WTC11 (cell line): ENCODE results near the gene CDC6. TPM values are rescaled to one million over a fixed set of nuclear protein-coding genes. Genes with fewer than 3 reads are reported as not detected.

Source experiments
- ATAC-seq: fragments of 200-7000 bp; cut with Tn5 transposase; 2 replicates; pipeline ENCODE4 v1.10.0; 2021; ENCODE audit warnings: mild to moderate bottlenecking, moderate library complexity
- CTCF ChIA-PET: fragments of 300-600 bp; sonication (Branson Sonifier 250); formaldehyde crosslinking; loops from one replicate; lab custom pipeline; 2021; ENCODE audit warnings: antibody characterized with exemption; lab: Charles Lee
- POLR2A ChIA-PET: fragments of 350-600 bp; sonication (Branson Sonifier 250); formaldehyde crosslinking; loops from one replicate; lab custom pipeline; 2021; ENCODE audit warnings: antibody characterized with exemption; lab: Charles Lee
- DNase-seq: peaks from one replicate; pipeline ENCODE4 v3.0.0; 2021; ENCODE audit warnings: low spot score
- H3K27ac Mint-ChIP-seq: 2 replicates; pipeline ENCODE4 v1.8.0; 2021; ENCODE audit warnings: mixed read lengths
- H3K27me3 Mint-ChIP-seq: 2 replicates; pipeline ENCODE4 v1.8.0; 2021; ENCODE audit warnings: low read depth, mild to moderate bottlenecking, moderate library complexity, mixed read lengths
- H3K36me3 Mint-ChIP-seq: 2 replicates; pipeline ENCODE4 v1.8.0; 2021; ENCODE audit warnings: mixed read lengths
- H3K4me1 Mint-ChIP-seq: 2 replicates; pipeline ENCODE4 v1.8.0; 2022; ENCODE audit warnings: mixed read lengths
- H3K4me3 Mint-ChIP-seq: 2 replicates; pipeline ENCODE4 v1.8.0; 2021; ENCODE audit warnings: mild to moderate bottlenecking, moderate library complexity, mixed read lengths
- H3K9me3 Mint-ChIP-seq: 2 replicates; pipeline ENCODE4 v1.8.0; 2021; ENCODE audit warnings: mixed read lengths
- CREM ChIP-seq: sonication (generic); formaldehyde crosslinking; IDR thresholded peaks from 2 replicates; pipeline ENCODE4 v1.8.1; 2022; ENCODE audit warnings: mild to moderate bottlenecking, missing genetic modification reagents, moderate library complexity
- ETV6 ChIP-seq: sonication (generic); formaldehyde crosslinking; IDR thresholded peaks from 2 replicates; pipeline ENCODE4 v1.8.1; 2022; ENCODE audit warnings: mild to moderate bottlenecking, missing genetic modification reagents
- FOXJ3 ChIP-seq: sonication (generic); formaldehyde crosslinking; IDR thresholded peaks from 2 replicates; pipeline ENCODE4 v1.9.0; 2021; ENCODE audit warnings: missing genetic modification reagents, mild to moderate bottlenecking, borderline replicate concordance
- FOXK1 ChIP-seq: sonication (generic); formaldehyde crosslinking; IDR thresholded peaks from 2 replicates; pipeline ENCODE4 v1.8.0; 2022; ENCODE audit warnings: mild to moderate bottlenecking, moderate library complexity, missing genetic modification reagents
- FOXP1 ChIP-seq: sonication (generic); formaldehyde crosslinking; IDR thresholded peaks from 2 replicates; pipeline ENCODE4 v1.8.0; 2022; ENCODE audit warnings: missing genetic modification reagents, mild to moderate bottlenecking, moderate library complexity, borderline replicate concordance
- GABPB1 ChIP-seq: sonication (generic); formaldehyde crosslinking; IDR thresholded peaks from 2 replicates; pipeline ENCODE4 v1.8.1; 2023; ENCODE audit warnings: mild to moderate bottlenecking, missing genetic modification reagents
- HMGA2 ChIP-seq: fragments of 250-450 bp; sonication (Bioruptor Pico); IDR thresholded peaks from 2 replicates; pipeline ENCODE4 v1.4.0; 2021; ENCODE audit warnings: mild to moderate bottlenecking, moderate library complexity
- NR2C2 ChIP-seq: sonication (generic); formaldehyde crosslinking; IDR thresholded peaks from 2 replicates; pipeline ENCODE4 v1.8.0; 2022; ENCODE audit warnings: mild to moderate bottlenecking, missing genetic modification reagents
- RORB ChIP-seq: fragments of 250-450 bp; sonication (Bioruptor Pico); IDR thresholded peaks from 2 replicates; pipeline ENCODE4 v1.9.0; 2021; ENCODE audit warnings: mild to moderate bottlenecking
- SP1 ChIP-seq: sonication (generic); formaldehyde crosslinking; conservative IDR thresholded peaks from 2 replicates; pipeline ENCODE4 v1.8.1; 2022; ENCODE audit warnings: missing genetic modification reagents
- ZBTB21 ChIP-seq: sonication (generic); formaldehyde crosslinking; IDR thresholded peaks from 2 replicates; pipeline ENCODE4 v1.8.1; 2023; ENCODE audit warnings: mild to moderate bottlenecking, missing genetic modification reagents, borderline replicate concordance
- ZNF138 ChIP-seq: sonication (generic); formaldehyde crosslinking; conservative IDR thresholded peaks from 2 replicates; pipeline ENCODE4 v1.8.1; 2022; ENCODE audit warnings: mild to moderate bottlenecking, moderate library complexity, missing genetic modification reagents
- ZNF396 ChIP-seq: fragments of 250-450 bp; sonication (Bioruptor Pico); IDR thresholded peaks from 2 replicates; pipeline ENCODE4 v1.8.0; 2021; ENCODE audit warnings: mild to moderate bottlenecking, moderate library complexity, borderline replicate concordance
- ZNF423 ChIP-seq: fragments of 250-450 bp; sonication (Bioruptor Pico); IDR thresholded peaks from 2 replicates; pipeline ENCODE4 v2.1.2; 2022; ENCODE audit warnings: mild to moderate bottlenecking, moderate library complexity
- total RNA-seq: library from RNA; stranded (reverse); gene quantifications from 3 replicates; pipeline ENCODE4 v1.2.3, GENCODE V29; 2021
- TF ChIP-seq, protein P1 (sequence below): sonication (generic); formaldehyde crosslinking; IDR thresholded peaks from 2 replicates; pipeline ENCODE4 v1.8.0; 2022; ENCODE audit warnings: mild to moderate bottlenecking, missing genetic modification reagents
- TF ChIP-seq, protein P2 (sequence below): fragments of 250-450 bp; sonication (Bioruptor Pico); IDR thresholded peaks from 2 replicates; pipeline ENCODE4 v1.9.0; 2021; ENCODE audit warnings: mild to moderate bottlenecking
- TF ChIP-seq, protein P3 (sequence below): sonication (generic); formaldehyde crosslinking; IDR thresholded peaks from 2 replicates; pipeline ENCODE4 v1.8.0; 2022; ENCODE audit warnings: mild to moderate bottlenecking, missing genetic modification reagents
- TF ChIP-seq, protein P4 (sequence below): fragments of 250-450 bp; sonication (Bioruptor Pico); IDR thresholded peaks from 2 replicates; pipeline ENCODE4 v1.8.0; 2021; ENCODE audit warnings: mild to moderate bottlenecking
- TF ChIP-seq, protein P5 (sequence below): sonication (generic); formaldehyde crosslinking; IDR thresholded peaks from 2 replicates; pipeline ENCODE4 v1.8.1; 2023; ENCODE audit warnings: mild to moderate bottlenecking, missing genetic modification reagents, moderate library complexity
- TF ChIP-seq, protein P6 (sequence below): sonication (generic); formaldehyde crosslinking; IDR thresholded peaks from 2 replicates; pipeline ENCODE4 v1.8.1; 2023; ENCODE audit warnings: mild to moderate bottlenecking, missing genetic modification reagents
- TF ChIP-seq, protein P7 (sequence below): sonication (generic); formaldehyde crosslinking; IDR thresholded peaks from 2 replicates; pipeline ENCODE4 v1.8.0; 2023; ENCODE audit warnings: missing genetic modification reagents
- TF ChIP-seq, protein P8 (sequence below): sonication (generic); formaldehyde crosslinking; IDR thresholded peaks from 2 replicates; pipeline ENCODE4 v1.8.0; 2022; ENCODE audit warnings: mild to moderate bottlenecking, missing genetic modification reagents

CDC6 gene
- total RNA-seq, 1 experiment from 2014 or later, result 125 TPM

DNA sequence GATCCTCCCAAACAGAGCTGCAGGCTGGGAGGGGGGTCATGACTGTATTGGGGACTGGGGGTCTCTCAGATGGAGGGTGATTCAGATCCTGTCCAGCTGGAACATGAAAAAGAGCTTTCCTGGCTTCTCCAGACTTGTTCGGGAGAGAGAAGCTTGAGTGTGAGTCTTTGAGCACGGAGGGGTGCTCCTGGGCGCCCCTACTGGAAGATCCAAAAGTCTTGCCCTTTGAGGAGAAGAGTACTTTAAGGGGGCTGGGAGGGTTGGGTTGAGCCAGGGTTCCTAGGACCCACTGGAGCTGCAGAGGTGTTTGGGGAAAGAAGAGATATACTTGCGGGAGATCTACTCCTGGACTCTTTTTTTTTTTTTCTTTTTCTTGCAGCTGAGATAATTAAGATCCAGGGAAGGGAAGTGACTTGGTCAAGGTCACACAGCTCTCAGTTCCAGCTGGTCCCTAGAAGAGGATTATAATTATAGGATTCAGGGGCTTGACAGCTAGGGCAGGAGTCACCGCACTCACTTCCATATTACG, 29.7 kb downstream of the CDC6 start:
- ATAC-seq, result peak; percentile 45
- peaks cover 22% of the 10 kb centered on the region for H3K27me3 Mint-ChIP-seq
- no peak for TF ChIP-seq ETV6 (CRISPR knock-in tag)
- TF ChIP-seq, protein P1, sequence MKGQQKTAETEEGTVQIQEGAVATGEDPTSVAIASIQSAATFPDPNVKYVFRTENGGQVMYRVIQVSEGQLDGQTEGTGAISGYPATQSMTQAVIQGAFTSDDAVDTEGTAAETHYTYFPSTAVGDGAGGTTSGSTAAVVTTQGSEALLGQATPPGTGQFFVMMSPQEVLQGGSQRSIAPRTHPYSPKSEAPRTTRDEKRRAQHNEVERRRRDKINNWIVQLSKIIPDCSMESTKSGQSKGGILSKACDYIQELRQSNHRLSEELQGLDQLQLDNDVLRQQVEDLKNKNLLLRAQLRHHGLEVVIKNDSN, result no peak
- no peak for TF ChIP-seq RORB (CRISPR knock-in tag)
- no peak for TF ChIP-seq ZNF396 (CRISPR knock-in tag)
- TF ChIP-seq, protein P2, sequence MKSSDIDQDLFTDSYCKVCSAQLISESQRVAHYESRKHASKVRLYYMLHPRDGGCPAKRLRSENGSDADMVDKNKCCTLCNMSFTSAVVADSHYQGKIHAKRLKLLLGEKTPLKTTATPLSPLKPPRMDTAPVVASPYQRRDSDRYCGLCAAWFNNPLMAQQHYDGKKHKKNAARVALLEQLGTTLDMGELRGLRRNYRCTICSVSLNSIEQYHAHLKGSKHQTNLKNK (CRISPR knock-in tag), result no peak
- TF ChIP-seq, protein P3, sequence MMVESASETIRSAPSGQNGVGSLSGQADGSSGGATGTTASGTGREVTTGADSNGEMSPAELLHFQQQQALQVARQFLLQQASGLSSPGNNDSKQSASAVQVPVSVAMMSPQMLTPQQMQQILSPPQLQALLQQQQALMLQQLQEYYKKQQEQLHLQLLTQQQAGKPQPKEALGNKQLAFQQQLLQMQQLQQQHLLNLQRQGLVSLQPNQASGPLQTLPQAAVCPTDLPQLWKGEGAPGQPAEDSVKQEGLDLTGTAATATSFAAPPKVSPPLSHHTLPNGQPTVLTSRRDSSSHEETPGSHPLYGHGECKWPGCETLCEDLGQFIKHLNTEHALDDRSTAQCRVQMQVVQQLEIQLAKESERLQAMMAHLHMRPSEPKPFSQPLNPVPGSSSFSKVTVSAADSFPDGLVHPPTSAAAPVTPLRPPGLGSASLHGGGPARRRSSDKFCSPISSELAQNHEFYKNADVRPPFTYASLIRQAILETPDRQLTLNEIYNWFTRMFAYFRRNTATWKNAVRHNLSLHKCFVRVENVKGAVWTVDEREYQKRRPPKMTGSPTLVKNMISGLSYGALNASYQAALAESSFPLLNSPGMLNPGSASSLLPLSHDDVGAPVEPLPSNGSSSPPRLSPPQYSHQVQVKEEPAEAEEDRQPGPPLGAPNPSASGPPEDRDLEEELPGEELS (CRISPR knock-in tag), result no peak
- TF ChIP-seq, protein P4, sequence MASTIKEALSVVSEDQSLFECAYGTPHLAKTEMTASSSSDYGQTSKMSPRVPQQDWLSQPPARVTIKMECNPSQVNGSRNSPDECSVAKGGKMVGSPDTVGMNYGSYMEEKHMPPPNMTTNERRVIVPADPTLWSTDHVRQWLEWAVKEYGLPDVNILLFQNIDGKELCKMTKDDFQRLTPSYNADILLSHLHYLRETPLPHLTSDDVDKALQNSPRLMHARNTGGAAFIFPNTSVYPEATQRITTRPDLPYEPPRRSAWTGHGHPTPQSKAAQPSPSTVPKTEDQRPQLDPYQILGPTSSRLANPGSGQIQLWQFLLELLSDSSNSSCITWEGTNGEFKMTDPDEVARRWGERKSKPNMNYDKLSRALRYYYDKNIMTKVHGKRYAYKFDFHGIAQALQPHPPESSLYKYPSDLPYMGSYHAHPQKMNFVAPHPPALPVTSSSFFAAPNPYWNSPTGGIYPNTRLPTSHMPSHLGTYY, result no peak
- no peak for TF ChIP-seq HMGA2 (CRISPR knock-in tag)
- no peak for TF ChIP-seq ZBTB21 (CRISPR knock-in tag)
- TF ChIP-seq NR2C2 (CRISPR knock-in tag), result no peak
- no peak for TF ChIP-seq CREM (CRISPR knock-in tag)
- no peak for TF ChIP-seq FOXJ3
- TF ChIP-seq FOXP1 (CRISPR knock-in tag), result no peak
- TF ChIP-seq, protein P5, sequence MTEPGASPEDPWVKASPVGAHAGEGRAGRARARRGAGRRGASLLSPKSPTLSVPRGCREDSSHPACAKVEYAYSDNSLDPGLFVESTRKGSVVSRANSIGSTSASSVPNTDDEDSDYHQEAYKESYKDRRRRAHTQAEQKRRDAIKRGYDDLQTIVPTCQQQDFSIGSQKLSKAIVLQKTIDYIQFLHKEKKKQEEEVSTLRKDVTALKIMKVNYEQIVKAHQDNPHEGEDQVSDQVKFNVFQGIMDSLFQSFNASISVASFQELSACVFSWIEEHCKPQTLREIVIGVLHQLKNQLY (CRISPR knock-in tag), result no peak
- TF ChIP-seq, all 79 proteins: peak for 0
- Mint-ChIP-seq H3K4me1 (peaks cover 73% of the 10 kb centered on the region), H3K27ac (peak overlapping the region; percentile 97; the same call in 1 of the 2 replicates), H3K4me3 (peak overlapping the region; percentile 90), H3K36me3 (no peaks in the 10 kb centered on the region), H3K9me3 (no peaks in the 10 kb centered on the region)
- ChIA-PET CTCF (interaction anchor here (0.7 to 3.5 kb wide), 42 partner anchors 9 to 1422 kb away, joined by 3 to 117 read pairs (median 4); partner anchors contain the start of genes CDC6, GJD3, RARA and TOP2A), POLR2A (interaction anchor here (1.1 to 2.0 kb wide), 3 partner anchors 10 to 31 kb away, joined by 3 to 17 read pairs (median 5); no protein-coding TSS in a partner anchor)
- DNase-seq, result peak; percentile 78

DNA sequence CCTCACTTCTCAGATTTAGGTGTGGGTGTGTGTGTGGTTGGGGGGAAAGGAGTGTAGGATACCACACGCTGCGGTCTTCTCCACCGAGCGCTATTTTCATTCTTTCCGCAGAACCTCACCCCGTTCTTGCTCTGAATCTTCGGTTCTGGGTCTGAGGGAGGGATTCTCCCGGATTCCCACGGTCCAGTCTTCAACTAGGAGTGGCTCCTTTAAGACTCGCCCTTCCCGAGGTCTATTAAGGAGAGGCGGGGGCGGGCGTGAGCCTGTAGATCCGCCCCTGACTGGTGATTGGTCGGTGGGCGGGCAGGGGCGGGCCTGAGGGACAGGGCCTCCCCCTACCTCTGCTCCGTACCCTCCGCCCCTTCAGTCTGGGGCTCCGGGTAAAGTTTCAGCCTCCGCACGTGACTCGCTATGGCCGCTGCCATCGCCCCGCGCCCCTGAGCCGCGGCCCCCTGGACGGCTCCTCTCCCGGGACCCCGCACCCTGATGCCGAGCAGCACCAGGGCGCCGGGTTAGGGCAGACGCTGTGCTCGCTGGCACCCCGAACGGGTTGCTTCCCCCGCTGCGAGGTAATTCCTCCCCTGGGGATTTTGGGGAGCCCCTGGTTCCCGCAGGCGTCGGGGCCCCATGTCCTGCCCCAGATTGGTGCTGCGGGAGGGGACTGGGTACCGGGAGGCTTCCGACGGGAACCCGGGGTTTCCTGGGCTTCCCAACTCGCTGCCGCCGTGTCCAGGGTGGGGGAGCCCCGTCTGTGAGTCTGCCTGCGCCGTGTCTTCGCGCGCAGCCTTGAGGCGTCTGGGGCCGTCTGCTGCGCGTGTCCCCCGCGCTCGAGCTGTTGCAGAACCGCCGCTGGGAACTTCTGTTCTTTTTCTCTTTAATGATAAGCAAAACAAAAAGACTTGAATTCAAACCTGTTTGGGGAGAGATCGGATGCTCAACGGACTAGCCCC, 30.5 kb downstream of the CDC6 start:
- Mint-ChIP-seq H3K27ac (peak overlapping the region; percentile 97), H3K4me3 (peak overlapping the region; percentile 90), H3K27me3 (peaks cover 22% of the 10 kb centered on the region), H3K4me1 (peaks cover 74% of the 10 kb centered on the region), H3K36me3 (no peaks in the 10 kb centered on the region), H3K9me3 (no peaks in the 10 kb centered on the region)
- DNase-seq (peak; percentile 96), ATAC-seq (peak; percentile 93)
- ChIA-PET CTCF (interaction anchor here (0.7 to 3.5 kb wide), 43 partner anchors 8 to 1421 kb away, joined by 3 to 117 read pairs (median 4); partner anchors contain the start of genes CDC6, RARA, TOP2A and WIPF2), POLR2A (interaction anchor here (1.0 to 2.0 kb wide), 5 partner anchors 9 to 30 kb away, joined by 3 to 17 read pairs (median 5); no protein-coding TSS in a partner anchor)
- TF ChIP-seq, protein P6, sequence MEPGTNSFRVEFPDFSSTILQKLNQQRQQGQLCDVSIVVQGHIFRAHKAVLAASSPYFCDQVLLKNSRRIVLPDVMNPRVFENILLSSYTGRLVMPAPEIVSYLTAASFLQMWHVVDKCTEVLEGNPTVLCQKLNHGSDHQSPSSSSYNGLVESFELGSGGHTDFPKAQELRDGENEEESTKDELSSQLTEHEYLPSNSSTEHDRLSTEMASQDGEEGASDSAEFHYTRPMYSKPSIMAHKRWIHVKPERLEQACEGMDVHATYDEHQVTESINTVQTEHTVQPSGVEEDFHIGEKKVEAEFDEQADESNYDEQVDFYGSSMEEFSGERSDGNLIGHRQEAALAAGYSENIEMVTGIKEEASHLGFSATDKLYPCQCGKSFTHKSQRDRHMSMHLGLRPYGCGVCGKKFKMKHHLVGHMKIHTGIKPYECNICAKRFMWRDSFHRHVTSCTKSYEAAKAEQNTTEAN, result no peak
- TF ChIP-seq, protein P7, sequence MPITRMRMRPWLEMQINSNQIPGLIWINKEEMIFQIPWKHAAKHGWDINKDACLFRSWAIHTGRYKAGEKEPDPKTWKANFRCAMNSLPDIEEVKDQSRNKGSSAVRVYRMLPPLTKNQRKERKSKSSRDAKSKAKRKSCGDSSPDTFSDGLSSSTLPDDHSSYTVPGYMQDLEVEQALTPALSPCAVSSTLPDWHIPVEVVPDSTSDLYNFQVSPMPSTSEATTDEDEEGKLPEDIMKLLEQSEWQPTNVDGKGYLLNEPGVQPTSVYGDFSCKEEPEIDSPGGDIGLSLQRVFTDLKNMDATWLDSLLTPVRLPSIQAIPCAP (CRISPR knock-in tag), result no peak
- TF ChIP-seq ETV6 (CRISPR knock-in tag) (peak; percentile 21; the same call in 1 of the 2 replicates), FOXP1 (CRISPR knock-in tag) (0 out of 2 replicates have a peak, but pooled peaks have one; percentile 46), GABPB1 (peak; percentile 37), ZNF138 (CRISPR knock-in tag) (no peak), SP1 (CRISPR knock-in tag) (peak; percentile 88), ZNF423 (CRISPR knock-in tag) (peak; percentile 73), FOXK1 (CRISPR knock-in tag) (no peak)
- TF ChIP-seq, protein P1, result peak; percentile 96
- TF ChIP-seq, protein P8, sequence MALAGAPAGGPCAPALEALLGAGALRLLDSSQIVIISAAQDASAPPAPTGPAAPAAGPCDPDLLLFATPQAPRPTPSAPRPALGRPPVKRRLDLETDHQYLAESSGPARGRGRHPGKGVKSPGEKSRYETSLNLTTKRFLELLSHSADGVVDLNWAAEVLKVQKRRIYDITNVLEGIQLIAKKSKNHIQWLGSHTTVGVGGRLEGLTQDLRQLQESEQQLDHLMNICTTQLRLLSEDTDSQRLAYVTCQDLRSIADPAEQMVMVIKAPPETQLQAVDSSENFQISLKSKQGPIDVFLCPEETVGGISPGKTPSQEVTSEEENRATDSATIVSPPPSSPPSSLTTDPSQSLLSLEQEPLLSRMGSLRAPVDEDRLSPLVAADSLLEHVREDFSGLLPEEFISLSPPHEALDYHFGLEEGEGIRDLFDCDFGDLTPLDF (CRISPR knock-in tag), result no peak
